Trophoblast cell (in vitro differentiated cells and primary cell): ENCODE data around the gene CTRB1.
"Not testable (repeated sequence)": the region's sequence is repeated elsewhere in the genome, so short reads cannot be mapped to it uniquely, and the experiment has no call there.

ENCODE experiments used
- DNase-seq, 2 donors: peaks; one replicate each; pipeline ENCODE4 v3.0.0-alpha.2; 2016
- H2AFZ ChIP-seq: 2 replicates; pipeline ENCODE4 v1.6.1; 2013; ENCODE audit warnings: low read length, moderate library complexity, mild to moderate bottlenecking; ENCODE audit not compliant: insufficient read depth, poor library complexity
- H2AK5ac ChIP-seq: 2 replicates; pipeline ENCODE4 v1.6.1; 2013; ENCODE audit warnings: mild to moderate bottlenecking, low read length
- H2BK120ac ChIP-seq: 2 replicates; pipeline ENCODE4 v1.6.1; 2013; ENCODE audit warnings: low read length, mild to moderate bottlenecking, moderate library complexity; ENCODE audit not compliant: insufficient read depth, poor library complexity
- H2BK12ac ChIP-seq: 2 replicates; pipeline ENCODE4 v1.6.1; 2013; ENCODE audit warnings: mild to moderate bottlenecking, low read length, moderate library complexity
- H2BK5ac ChIP-seq: 2 replicates; pipeline ENCODE4 v1.6.1; 2013; ENCODE audit warnings: low read length, low read depth, moderate library complexity, mild to moderate bottlenecking; ENCODE audit not compliant: poor library complexity
- H3K14ac ChIP-seq: 2 replicates; pipeline ENCODE4 v1.6.1; 2013; ENCODE audit warnings: mild to moderate bottlenecking, low read length
- H3K18ac ChIP-seq: 2 replicates; pipeline ENCODE4 v1.6.1; 2013; ENCODE audit warnings: mild to moderate bottlenecking, low read length
- H3K23ac ChIP-seq: 2 replicates; pipeline ENCODE4 v1.6.1; 2013; ENCODE audit warnings: low read length
- H3K27ac ChIP-seq: 2 replicates; pipeline ENCODE4 v1.5.1; 2013; ENCODE audit warnings: low read depth, mild to moderate bottlenecking, inconsistent platforms, low read length, moderate library complexity
- H3K27me3 ChIP-seq: 2 replicates; pipeline ENCODE4 v1.6.1; 2013; ENCODE audit warnings: inconsistent platforms, mild to moderate bottlenecking, low read length, moderate library complexity; ENCODE audit not compliant: insufficient read depth
- H3K36me3 ChIP-seq, 2 experiments: 1 replicate in 1 of 2; 2 replicates in 1 of 2; pipeline ENCODE4 v1.6.1; 2013; ENCODE audit warnings: low read length in 2 of 2, mild to moderate bottlenecking in 2 of 2, moderate library complexity in 1 of 2; ENCODE audit not compliant: insufficient read depth in 2 of 2, control insufficient read depth in 1 of 2
- H3K4ac ChIP-seq: 2 replicates; pipeline ENCODE4 v1.6.1; 2013; ENCODE audit warnings: low read depth, mild to moderate bottlenecking, low read length, moderate library complexity
- H3K4me1 ChIP-seq, 2 experiments: 1 replicate in 1 of 2; 2 replicates in 1 of 2; pipeline ENCODE4 v1.6.1; 2013; ENCODE audit warnings: low read length in 2 of 2, mild to moderate bottlenecking in 2 of 2, moderate library complexity in 1 of 2; ENCODE audit not compliant: insufficient read depth in 2 of 2, control insufficient read depth in 1 of 2
- H3K4me2 ChIP-seq: 2 replicates; pipeline ENCODE4 v1.6.1; 2013; ENCODE audit warnings: inconsistent platforms, mild to moderate bottlenecking, low read length, moderate library complexity
- H3K4me3 ChIP-seq: 2 replicates; pipeline ENCODE4 v1.5.1; 2013; ENCODE audit warnings: mild to moderate bottlenecking, low read depth, low read length, inconsistent platforms
- H3K79me1 ChIP-seq: one replicate; pipeline ENCODE4 v1.6.1; 2013; ENCODE audit warnings: low read length
- H3K79me2 ChIP-seq: 2 replicates; pipeline ENCODE4 v1.6.1; 2013; ENCODE audit warnings: low read length, mild to moderate bottlenecking; ENCODE audit not compliant: control insufficient read depth, insufficient read depth, poor library complexity
- H3K9ac ChIP-seq: 2 replicates; pipeline ENCODE4 v1.6.1; 2013; ENCODE audit warnings: mild to moderate bottlenecking, low read length
- H3K9me3 ChIP-seq: 2 replicates; pipeline ENCODE4 v1.6.1; 2013; ENCODE audit warnings: low read depth, mild to moderate bottlenecking, control low read depth, inconsistent platforms, low read length; ENCODE audit not compliant: insufficient read depth
- H4K12ac ChIP-seq: 2 replicates; pipeline ENCODE4 v1.6.1; 2013; ENCODE audit warnings: low read depth, mild to moderate bottlenecking, low read length, moderate library complexity
- H4K8ac ChIP-seq: 2 replicates; pipeline ENCODE4 v1.6.1; 2013; ENCODE audit warnings: low read depth, mild to moderate bottlenecking, low read length, moderate library complexity
- H4K91ac ChIP-seq: one replicate; pipeline ENCODE4 v1.6.1; 2013; ENCODE audit warnings: low read depth, mild to moderate bottlenecking, low read length, moderate library complexity
- WGBS: extraction: QIAGEN DNeasy Blood & Tissue Kit; methylation state at CpG from one replicate; pipeline ENCODE4 v1.1.7; 2013; ENCODE audit warnings: missing lambda C conversion rate; ENCODE audit not compliant: insufficient read length, insufficient coverage; ENCODE audit errors: extremely low coverage; 5-methylcytosine and 5-hydroxymethylcytosine counted together

CTRB1 gene

GRCh38 chr16:75240633-75241032, 21.8 kb downstream of the CTRB1 start:
- not testable (repeated sequence) for H2BK5ac ChIP-seq, H3K18ac ChIP-seq, H3K23ac ChIP-seq, H4K8ac ChIP-seq, H3K9ac ChIP-seq, H2BK12ac ChIP-seq, DNase-seq, H3K4me2 ChIP-seq, H2AFZ ChIP-seq, H3K27me3 ChIP-seq, H4K91ac ChIP-seq, H3K9me3 ChIP-seq, H4K12ac ChIP-seq, H2BK120ac ChIP-seq, H2AK5ac ChIP-seq, H3K14ac ChIP-seq, H3K4me3 ChIP-seq
- peaks cover 32 to 48% of the 10 kb centered on the region in 2 experiments for H3K4me1 ChIP-seq
- WGBS, result no CpG with 5 or more reads among the region's 7 CpGs
- H3K79me2 ChIP-seq, result peaks cover 58% of the 10 kb centered on the region
- H3K79me1 ChIP-seq, result peaks cover 29% of the 10 kb centered on the region
- peak overlapping the region; percentile 16 for H3K27ac ChIP-seq
- H3K36me3 ChIP-seq, result peaks cover 82 to 84% of the 10 kb centered on the region in 2 experiments
- peak overlapping the region; percentile 25 for H3K4ac ChIP-seq

GRCh38 chr16:75241412-75241811, 22.6 kb downstream of the CTRB1 start:
- Histone ChIP-seq H3K36me3 (peaks cover 74 to 77% of the 10 kb centered on the region in 2 experiments), H4K91ac (no peak overlapping the region), H2AK5ac (no peak overlapping the region), H4K12ac (no peak overlapping the region), H3K79me1 (peaks cover 36% of the 10 kb centered on the region), H2BK120ac (no peak overlapping the region), H3K4me2 (no peak overlapping the region), H3K27me3 (no peaks in the 10 kb centered on the region), H3K27ac (no peak overlapping the region), H3K4me1 (peaks cover 38 to 54% of the 10 kb centered on the region in 2 experiments), H3K79me2 (peaks cover 62% of the 10 kb centered on the region), H3K23ac (no peak overlapping the region), H2BK12ac (no peak overlapping the region), H3K9ac (no peak overlapping the region), H3K4me3 (no peak overlapping the region), H3K4ac (peak overlapping the region; percentile 25), H2AFZ (no peak overlapping the region), H3K14ac (no peak overlapping the region), H4K8ac (no peak overlapping the region), H3K9me3 (peaks cover 2% of the 10 kb centered on the region), H2BK5ac (no peak overlapping the region), H3K18ac (no peak overlapping the region)
- DNase-seq, result no peak
- WGBS, result no CpG with 5 or more reads among the region's 8 CpGs

GRCh38 chr16:75241955-75242354, 23.2 kb downstream of the CTRB1 start:
- Histone ChIP-seq H4K12ac (no peak overlapping the region), H3K18ac (no peak overlapping the region), H3K4ac (peak overlapping the region; percentile 71), H3K79me2 (peaks cover 67% of the 10 kb centered on the region), H2BK5ac (no peak overlapping the region), H2BK120ac (no peak overlapping the region), H3K27ac (no peak overlapping the region), H3K4me3 (no peak overlapping the region), H3K23ac (no peak overlapping the region), H2BK12ac (no peak overlapping the region), H3K79me1 (peaks cover 41% of the 10 kb centered on the region), H3K36me3 (peaks cover 72 to 73% of the 10 kb centered on the region in 2 experiments), H2AK5ac (no peak overlapping the region), H3K4me2 (no peak overlapping the region), H3K4me1 (peaks cover 44 to 60% of the 10 kb centered on the region in 2 experiments), H4K8ac (no peak overlapping the region), H2AFZ (no peak overlapping the region), H4K91ac (no peak overlapping the region), H3K14ac (no peak overlapping the region), H3K9me3 (peaks cover 2% of the 10 kb centered on the region), H3K9ac (no peak overlapping the region), H3K27me3 (no peaks in the 10 kb centered on the region)
- no peak for DNase-seq
- no CpG with 5 or more reads among the region's 13 CpGs for WGBS

- Histone ChIP-seq H3K4me1 (peaks cover 50 to 66% of the 10 kb centered on the region in 2 experiments), H3K4ac (peak overlapping the region; percentile 71), H3K79me2 (peaks cover 72% of the 10 kb centered on the region), H3K79me1 (peaks cover 44% of the 10 kb centered on the region), H3K36me3 (peaks cover 72 to 73% of the 10 kb centered on the region in 2 experiments)
- not testable (repeated sequence) for H2BK120ac ChIP-seq, H3K23ac ChIP-seq, H2BK5ac ChIP-seq, H4K12ac ChIP-seq, H3K4me2 ChIP-seq, H4K91ac ChIP-seq, H2AK5ac ChIP-seq, H3K4me3 ChIP-seq, H3K18ac ChIP-seq, H2AFZ ChIP-seq, H3K27ac ChIP-seq, DNase-seq, H3K27me3 ChIP-seq, H2BK12ac ChIP-seq, H3K14ac ChIP-seq, H3K9me3 ChIP-seq, H4K8ac ChIP-seq, H3K9ac ChIP-seq
- no CpG with 5 or more reads among the region's 27 CpGs for WGBS
Observed at GRCh38 chr16:75242436-75243078, 23.8 kb downstream of the CTRB1 start.
